ENCODE data around the gene TNNC2. TPM values are rescaled to one million over a fixed set of nuclear protein-coding genes. Genes with fewer than 3 reads are reported as not detected.

The TNNC2 gene
- total RNA-seq, 4 donors from 2014 or later = 2.3 to 12.0 (median 6.5) TPM; not detected in 1

- H3K4me1 ChIP-seq = peaks cover 0 to 23% (median 9%) of the 10 kb centered on the region in 4 donors
- 62 to 73% methylated on average over 3 of the region's 3 CpGs for WGBS, 2 donors
- H3K27ac ChIP-seq = no peak overlapping the region
- TF ChIP-seq CTCF (IDR thresholded peaks at IDR 0.05) (no peak), EP300 (IDR thresholded peaks at IDR 0.05) (no peak), POLR2A (IDR thresholded peaks at IDR 0.05) (no peak)
- no peaks in the 10 kb centered on the region for H3K9me3 ChIP-seq
- DNase-seq (ENCODE audit: low spot score in 2 of 2) = no peak
- H3K27me3 ChIP-seq = no peaks in the 10 kb centered on the region
- no peaks in the 10 kb centered on the region for H3K36me3 ChIP-seq
- no peak overlapping the region for H3K4me3 ChIP-seq
These were observed 38.8 kb downstream of the TNNC2 start for GRCh38 chr20:45788351-45788750.

DNA sequence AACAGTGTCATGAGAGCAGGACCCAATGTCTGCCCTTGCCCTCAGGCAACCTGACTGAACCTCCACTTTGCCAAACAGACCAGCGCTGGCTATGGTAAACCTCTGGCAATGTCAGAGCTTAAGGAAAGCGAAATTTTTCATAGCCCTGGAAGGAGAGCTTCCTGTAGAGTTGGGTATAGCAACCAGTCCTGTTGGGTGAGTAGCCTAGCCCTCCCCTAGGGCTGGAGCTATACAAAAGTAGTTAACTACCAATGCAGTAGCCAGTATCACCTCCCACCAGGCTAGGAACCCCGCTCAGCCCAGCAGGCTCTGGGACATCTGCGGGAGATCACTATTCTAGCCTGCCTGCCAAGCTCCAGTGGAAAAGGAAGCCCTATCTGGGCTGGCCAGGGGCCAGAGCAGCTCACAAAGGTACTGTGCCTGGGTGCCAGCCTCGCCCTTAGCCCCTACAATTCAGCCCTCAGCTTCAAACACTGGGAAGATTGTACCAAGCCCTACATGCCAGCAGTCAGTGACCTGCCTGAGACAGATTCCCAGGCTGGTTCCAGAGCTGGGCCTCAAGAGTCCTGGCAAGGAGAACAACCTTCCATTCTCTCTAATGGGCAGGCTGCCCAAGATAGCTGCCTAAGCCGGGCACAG, 43.3 kb downstream of the TNNC2 start:
- whole genome bisulfite sequencing, 2 donors = 77 to 83% methylated on average over 6 of the region's 6 CpGs
- no peak for DNase-seq (ENCODE audit: low spot score in 2 of 2)
- H3K27ac ChIP-seq = no peak overlapping the region

GRCh38 chr20:45782890-45783289, 44.2 kb downstream of the TNNC2 start:
- Histone ChIP-seq H3K27me3 (no peaks in the 10 kb centered on the region), H3K27ac (no peak overlapping the region), H3K9me3 (no peaks in the 10 kb centered on the region), H3K4me1 (peaks cover 0 to 42% (median 24%) of the 10 kb centered on the region in 4 donors), H3K4me3 (no peak overlapping the region), H3K36me3 (no peaks in the 10 kb centered on the region)
- no peak for DNase-seq (ENCODE audit: low spot score in 2 of 2)
- WGBS, 2 donors = 79 to 83% methylated on average over 4 of the region's 4 CpGs
- no peak for TF ChIP-seq CTCF (IDR thresholded peaks at IDR 0.05)
- TF ChIP-seq EP300 (IDR thresholded peaks at IDR 0.05) = no peak
- no peak for TF ChIP-seq POLR2A (IDR thresholded peaks at IDR 0.05)

More for the DNA sequence above, 43.3 kb downstream of the TNNC2 start:
- H3K9me3 ChIP-seq = no peaks in the 10 kb centered on the region
- H3K27me3 ChIP-seq = no peaks in the 10 kb centered on the region
- no peak overlapping the region for H3K4me3 ChIP-seq
- H3K36me3 ChIP-seq = no peaks in the 10 kb centered on the region
- TF ChIP-seq EP300 (IDR thresholded peaks at IDR 0.05) = no peak
- no peak for TF ChIP-seq POLR2A (IDR thresholded peaks at IDR 0.05)
- TF ChIP-seq CTCF (IDR thresholded peaks at IDR 0.05) = no peak
- peaks cover 0 to 33% (median 16%) of the 10 kb centered on the region in 4 donors for H3K4me1 ChIP-seq

- peak overlapping the region; percentile 33 to 81 (median 66) for H3K27ac ChIP-seq
- TF ChIP-seq POLR2A (IDR thresholded peaks at IDR 0.05) (no peak), CTCF (IDR thresholded peaks at IDR 0.05) (no peak), EP300 (IDR thresholded peaks at IDR 0.05) (no peak)
- no peaks in the 10 kb centered on the region for H3K9me3 ChIP-seq
- no peak for DNase-seq (ENCODE audit: low spot score in 2 of 2)
- no peaks in the 10 kb centered on the region for H3K36me3 ChIP-seq
- H3K27me3 ChIP-seq = no peaks in the 10 kb centered on the region
- 61 to 65% methylated on average over 4 of the region's 4 CpGs for WGBS, 2 donors
- H3K4me3 ChIP-seq = no peak overlapping the region
- peaks cover 0 to 42% (median 25%) of the 10 kb centered on the region in 4 donors for H3K4me1 ChIP-seq
These were observed 45.7 kb downstream of the TNNC2 start for GRCh38 chr20:45781391-45781931.

DNA sequence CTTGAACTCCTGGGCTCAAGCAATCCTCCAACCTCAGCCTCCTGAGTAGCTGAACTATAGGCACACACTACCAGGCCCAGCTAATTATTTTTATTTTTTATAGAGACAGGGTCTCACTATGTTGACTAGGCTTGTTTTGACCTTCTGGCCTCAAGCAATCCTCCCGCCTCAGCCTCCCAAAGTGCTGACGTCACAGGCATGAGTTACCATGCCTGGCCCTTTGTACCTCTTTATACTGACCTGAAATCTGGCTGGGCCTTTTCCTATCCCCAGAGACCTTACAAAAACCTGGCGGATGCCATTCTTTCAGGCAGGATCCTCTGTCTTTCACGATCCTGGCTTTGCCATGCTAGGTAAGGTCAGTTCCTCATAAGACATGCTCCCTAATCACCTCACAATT, 47.0 kb downstream of the TNNC2 start:
- WGBS, 2 donors = 57 to 61% methylated on average over 4 of the region's 4 CpGs

More for the DNA sequence above, 47.0 kb downstream of the TNNC2 start:
- peak overlapping the region; percentile 44 to 81 (median 68) for H3K27ac ChIP-seq
- no peaks in the 10 kb centered on the region for H3K36me3 ChIP-seq
- no peak for DNase-seq (ENCODE audit: low spot score in 2 of 2)
- peaks cover 0 to 42% (median 25%) of the 10 kb centered on the region in 4 donors for H3K4me1 ChIP-seq
- no peaks in the 10 kb centered on the region for H3K27me3 ChIP-seq
- H3K4me3 ChIP-seq = no peak overlapping the region
- H3K9me3 ChIP-seq = no peaks in the 10 kb centered on the region
- TF ChIP-seq CTCF (IDR thresholded peaks at IDR 0.05) = no peak
- no peak for TF ChIP-seq EP300 (IDR thresholded peaks at IDR 0.05)
- TF ChIP-seq POLR2A (IDR thresholded peaks at IDR 0.05) = no peak
